Stimulated activated CD4-positive, alpha-beta T cell treated with anti-CD3 and anti-CD28 coated beads, Interleukin-2, amount 100 ng/mL, for 24 hours (primary cell): Measurements from ENCODE around the gene ST3GAL5.
"Not testable (repeated sequence)": the region's sequence is repeated elsewhere in the genome, so short reads cannot be mapped to it uniquely, and the experiment has no call there.

ENCODE experiments used
- DNase-seq, 2 donors: peaks; one replicate each; pipeline ENCODE4 v3.0.0-alpha.2; 2020

Gene ST3GAL5

DNA sequence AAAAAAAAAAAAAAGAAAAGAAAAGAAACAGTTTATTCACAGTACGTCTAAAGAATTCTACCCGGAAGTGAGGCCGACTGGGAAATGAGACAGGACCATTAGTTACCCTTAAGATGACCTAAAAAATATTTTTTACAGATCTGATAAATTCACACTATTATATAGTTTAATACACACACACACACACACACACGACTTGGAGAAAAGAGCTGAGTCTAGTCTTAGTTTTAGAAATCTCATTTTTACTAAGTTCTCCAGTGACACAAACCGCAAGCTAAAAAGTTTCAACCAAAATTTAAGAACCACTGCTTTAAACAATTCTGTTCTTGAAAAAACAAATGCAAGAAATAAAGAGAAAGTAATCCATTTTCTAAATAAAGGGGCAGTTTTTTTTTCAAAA, 27.1 kb downstream of the ST3GAL5 start:
- DNase-seq: no peak

GRCh38 chr2:85861180-85861579, 27.6 kb downstream of the ST3GAL5 start:
- no peak for DNase-seq

DNA sequence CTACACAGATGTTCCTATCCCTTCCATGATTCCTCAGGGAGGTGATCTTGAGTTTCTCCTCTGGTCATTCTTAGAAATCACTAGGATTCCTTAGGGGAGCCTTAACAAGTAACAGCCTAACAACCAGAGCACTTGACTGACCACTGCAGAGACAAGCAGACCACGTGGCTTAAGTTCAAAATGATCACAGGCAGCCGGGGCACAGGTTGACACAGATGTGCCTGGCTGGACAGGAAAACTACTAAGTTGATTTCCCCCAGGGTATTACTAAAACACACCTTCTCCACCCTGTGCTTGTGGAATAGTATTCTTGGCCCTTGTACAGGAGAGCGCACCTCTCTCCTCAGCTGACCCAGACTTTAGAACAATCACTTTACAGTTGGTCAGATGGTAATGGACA, 29.9 kb downstream of the ST3GAL5 start:
- peak in 1 of 2 donors; percentile 9 for DNase-seq

GRCh38 chr2:85854897-85855296, 33.9 kb downstream of the ST3GAL5 start:
- DNase-seq: no peak

DNA sequence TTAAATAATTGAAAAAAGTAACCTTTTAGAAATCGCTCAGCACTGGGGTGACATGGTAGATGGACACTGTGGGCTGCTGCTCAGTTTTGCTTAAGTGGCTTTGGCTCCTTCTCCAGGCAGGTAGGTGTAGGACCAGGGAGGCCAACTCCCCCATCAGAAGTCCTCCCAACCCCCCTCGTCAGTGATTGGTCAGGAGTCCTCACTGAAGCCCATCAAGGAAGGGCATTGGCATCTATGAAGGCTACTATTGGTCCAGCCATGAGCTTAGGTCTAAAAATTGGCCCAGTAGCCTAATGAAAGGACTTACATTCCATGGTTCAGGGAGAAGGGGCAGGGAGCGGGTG, 34.7 kb downstream of the ST3GAL5 start:
- peak in 1 of 2 donors; percentile 31 for DNase-seq

DNA sequence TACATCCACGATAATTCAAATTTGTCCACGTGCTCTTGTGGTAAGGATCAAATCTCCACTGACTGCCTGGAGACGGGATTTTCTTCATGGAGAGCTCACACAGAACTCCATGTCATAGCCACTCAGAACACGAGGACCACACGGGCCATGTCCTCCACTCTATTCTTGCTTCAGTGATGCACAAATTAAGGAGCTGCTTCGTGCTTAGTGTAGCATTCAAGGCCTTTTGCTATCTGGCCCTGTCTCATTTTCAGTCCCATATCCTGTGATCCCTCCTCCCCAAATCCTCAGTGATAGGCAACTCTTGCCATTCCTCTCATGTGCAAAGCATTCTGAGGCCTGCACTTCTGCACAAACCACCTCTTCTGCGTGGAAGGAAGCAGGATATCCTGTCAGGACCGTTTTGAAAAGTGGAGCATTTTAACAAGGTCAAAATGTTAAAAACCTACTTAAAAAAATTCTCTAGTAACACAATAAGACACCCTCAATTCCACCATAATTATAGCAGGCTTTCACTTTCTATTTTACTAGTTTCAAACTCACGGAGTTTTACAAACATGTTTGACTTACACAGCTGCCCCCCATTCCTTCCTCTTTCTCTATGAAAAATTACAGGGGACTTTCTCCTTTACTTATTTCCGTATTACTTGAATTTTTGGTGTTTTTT, 35.2 kb downstream of the ST3GAL5 start:
- DNase-seq: no peak

DNA sequence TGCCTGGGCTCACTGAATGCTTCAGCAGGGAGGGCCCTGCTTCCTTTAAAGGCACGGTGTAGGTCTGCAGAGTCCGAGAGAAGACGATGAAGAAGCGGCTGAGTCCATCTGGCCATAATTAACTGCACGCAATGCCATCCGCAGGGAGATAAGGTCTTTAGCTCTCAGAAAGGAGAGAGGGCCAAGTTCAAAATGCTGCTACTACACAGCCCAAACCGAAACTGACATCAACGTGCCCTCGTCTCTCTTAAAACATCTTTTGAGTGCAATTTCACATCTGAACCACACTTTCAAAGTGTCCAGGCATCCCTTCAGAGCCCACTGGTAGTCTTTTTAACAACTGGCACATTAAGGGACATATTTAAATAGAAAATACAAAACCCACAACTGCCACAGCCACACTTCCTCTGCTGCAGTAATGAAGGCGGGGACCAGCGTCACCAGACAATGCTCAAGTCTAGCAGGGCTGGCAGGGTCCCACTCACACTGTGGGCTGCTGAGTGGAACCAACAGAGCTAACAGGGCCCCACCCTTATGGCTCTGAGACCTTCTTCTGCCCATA, 35.8 kb downstream of the ST3GAL5 start:
- DNase-seq: peak; percentile 57 to 63

DNA sequence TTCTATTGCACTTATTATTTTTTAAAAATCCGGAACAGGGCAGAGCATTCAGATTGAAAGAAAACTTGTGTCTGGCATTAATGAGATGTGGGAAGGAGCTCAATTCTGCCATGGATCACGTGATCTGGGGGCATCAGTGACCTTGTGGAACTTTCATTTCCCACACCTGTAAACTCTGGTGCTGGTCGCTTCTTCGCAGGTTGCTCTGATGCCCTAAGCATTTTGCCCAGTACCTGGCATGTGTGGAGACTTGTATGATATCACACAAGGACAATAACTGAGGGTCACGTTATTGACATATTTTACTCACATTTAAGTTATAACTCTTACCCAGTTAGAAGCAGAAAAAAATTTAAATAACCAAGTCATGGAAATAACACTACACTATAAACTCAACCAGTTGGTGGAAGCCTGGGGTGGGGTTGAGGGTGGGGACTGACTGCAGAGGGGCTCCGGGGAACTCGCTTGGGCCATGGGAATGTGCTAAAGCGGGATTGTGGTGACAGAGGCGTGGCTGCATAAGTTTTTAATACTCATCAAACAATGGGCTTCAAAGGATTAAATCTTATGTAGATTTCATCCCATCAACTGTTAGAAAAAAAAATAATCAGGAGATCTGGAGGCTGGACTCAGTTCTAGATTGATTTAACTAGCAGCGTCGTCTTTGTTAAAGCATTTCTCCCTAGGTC, 36.5 kb downstream of the ST3GAL5 start:
- no peak for DNase-seq

- DNase-seq: peak; percentile 24 to 30
Measured at GRCh38 chr2:85851253-85852151, 37.3 kb downstream of the ST3GAL5 start.

GRCh38 chr2:85850451-85850850, 38.3 kb downstream of the ST3GAL5 start:
- DNase-seq: no peak

DNA sequence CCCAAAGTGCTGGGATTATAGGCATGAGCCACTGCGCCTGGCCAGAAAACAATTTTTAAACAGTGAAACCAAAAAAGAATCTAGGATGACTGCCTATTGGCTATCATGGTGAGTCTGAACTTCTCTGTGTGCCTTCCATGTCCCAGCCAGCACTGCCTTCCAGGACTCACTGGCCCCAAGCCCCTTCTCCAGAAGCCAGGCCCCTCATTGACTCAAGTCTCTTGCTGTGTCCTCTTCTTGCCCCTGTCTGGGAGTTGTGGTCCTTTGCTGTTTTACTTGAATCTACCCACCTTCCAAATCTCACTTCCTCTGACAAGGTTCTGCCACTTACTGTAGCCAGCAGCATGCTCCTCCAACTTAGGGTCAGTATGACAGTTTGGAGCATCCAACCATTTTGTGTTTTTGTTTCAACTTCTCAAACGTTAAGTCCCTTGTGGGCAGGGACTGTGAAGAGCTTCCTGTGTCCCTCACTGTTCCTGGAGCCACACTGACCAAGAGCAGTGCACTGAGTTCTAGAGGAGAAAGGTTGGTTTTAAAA, 41.7 kb downstream of the ST3GAL5 start:
- no peak for DNase-seq

- no peak for DNase-seq
Measured at GRCh38 chr2:85846411-85846810, 42.4 kb downstream of the ST3GAL5 start.

- no peak for DNase-seq
Measured at GRCh38 chr2:85844486-85844885, 44.3 kb downstream of the ST3GAL5 start.

DNA sequence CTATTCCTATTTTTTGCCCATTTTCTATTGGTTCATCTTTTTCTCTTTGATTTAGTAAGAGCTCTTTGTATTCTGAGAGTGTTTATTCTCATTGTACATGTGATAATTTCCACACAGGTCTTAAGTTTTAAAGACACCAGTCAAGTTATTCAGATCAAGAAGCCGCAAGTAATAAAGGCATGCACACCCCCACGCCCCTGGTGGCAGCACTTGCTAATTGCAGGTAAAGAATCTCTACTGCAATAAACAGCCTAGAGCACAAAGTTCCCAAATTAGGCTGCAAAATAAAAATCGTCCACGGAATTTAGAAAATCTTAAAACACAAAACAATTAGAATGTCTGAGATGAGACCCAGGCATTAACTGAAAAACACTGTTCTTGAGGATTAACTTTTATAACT, 45.2 kb downstream of the ST3GAL5 start:
- peak; percentile 58 to 68 for DNase-seq

DNA sequence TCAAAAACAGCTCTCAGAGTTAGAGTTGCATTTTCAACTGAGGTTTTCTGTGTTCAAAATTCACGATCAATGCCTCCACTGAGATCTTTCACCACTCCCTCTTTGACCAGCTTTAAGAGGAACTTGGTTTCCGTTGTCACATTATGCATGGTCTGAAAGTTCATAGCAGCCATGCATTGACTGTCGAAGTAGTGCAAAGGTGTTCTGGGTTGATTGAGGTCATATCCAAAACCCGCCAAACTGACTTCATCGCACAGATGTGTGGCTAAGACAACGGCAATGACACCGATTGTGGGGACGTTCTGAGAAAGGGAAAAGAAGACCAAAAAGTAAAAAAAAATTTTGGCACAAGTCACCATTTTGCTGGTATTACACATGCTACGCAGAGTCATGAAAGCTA, 48.7 kb downstream of the ST3GAL5 start:
- DNase-seq: no peak

DNA sequence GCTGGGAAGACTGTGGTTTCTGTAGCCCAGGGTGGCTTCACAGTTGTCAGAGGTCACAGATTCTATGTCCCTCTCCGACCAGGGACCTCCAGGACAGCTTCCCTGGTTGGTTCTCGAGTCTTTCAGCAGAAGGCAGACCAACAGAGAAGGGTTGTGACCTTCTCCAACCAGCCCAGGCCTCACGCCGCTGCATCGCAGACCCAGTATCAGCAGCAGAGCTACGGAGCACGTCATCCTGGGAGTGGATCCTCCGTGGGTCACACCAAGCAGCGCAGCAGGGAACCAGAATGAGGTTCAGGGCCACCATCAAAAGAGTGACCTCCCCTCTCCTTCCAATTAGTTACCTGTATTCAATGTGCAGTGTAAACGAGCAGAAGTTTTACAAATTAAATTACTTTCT, 49.3 kb downstream of the ST3GAL5 start:
- no peak for DNase-seq

DNA sequence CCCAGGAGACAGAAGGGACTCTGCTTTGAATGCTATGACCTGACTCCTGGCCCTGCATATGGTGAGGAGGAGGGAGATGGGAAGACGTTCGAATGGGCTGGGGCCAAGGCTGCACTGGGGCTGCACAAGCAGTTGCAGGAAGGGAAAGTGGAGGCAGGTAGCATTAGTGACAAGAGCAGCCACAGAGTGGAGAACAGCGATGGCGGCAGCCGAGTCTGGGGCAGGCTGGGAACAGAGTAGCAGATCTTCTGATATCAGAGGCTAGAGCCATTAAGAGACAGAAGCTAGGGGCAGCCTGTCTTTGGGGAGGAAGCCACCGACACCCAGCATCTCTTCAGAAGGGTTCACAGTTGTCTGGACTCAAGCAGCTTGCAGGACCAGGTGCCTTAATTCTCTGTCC, 50.1 kb downstream of the ST3GAL5 start:
- DNase-seq: no peak

- no peak for DNase-seq
Measured at GRCh38 chr2:85838181-85838580, 50.6 kb downstream of the ST3GAL5 start.

DNA sequence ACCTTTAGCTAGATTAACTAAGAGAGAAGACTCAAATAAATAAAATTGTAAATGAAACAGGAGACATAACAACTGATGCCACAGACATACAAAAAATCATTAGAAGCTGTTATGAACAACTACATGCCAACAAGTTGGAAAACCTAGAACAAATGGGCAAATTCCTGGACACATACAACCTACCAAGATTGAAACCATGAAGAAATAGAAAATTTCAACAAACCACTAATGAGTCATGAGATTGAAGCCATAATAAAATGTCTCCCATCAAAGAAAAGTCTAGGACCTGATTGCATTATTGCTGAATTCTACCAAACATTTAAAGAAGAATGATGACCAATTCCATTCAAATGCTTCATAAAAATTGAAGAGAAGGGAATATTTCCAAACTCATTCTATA, 54.3 kb downstream of the ST3GAL5 start:
- no peak for DNase-seq

DNA sequence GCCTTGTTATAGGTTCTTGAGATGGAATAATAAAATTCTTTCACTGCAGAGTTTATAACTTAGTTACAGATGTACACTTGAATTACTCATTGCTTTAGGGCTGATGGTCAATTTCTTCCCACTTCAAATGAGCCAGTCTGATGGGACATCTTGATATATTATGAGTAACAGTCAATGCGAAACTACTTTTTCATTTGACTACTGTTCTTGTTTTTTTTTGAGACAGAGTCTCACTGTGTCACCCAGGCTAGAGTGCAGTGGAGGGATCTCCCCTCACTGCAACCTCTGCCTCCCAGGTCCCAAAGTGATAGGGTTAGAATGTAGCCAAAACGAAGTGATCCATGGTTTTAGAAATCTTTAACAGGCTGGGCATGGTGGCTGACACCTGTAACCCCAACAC, 57.1 kb downstream of the ST3GAL5 start:
- DNase-seq: no peak

GRCh38 chr2:85830645-85831044, 58.1 kb downstream of the ST3GAL5 start:
- no peak for DNase-seq

DNA sequence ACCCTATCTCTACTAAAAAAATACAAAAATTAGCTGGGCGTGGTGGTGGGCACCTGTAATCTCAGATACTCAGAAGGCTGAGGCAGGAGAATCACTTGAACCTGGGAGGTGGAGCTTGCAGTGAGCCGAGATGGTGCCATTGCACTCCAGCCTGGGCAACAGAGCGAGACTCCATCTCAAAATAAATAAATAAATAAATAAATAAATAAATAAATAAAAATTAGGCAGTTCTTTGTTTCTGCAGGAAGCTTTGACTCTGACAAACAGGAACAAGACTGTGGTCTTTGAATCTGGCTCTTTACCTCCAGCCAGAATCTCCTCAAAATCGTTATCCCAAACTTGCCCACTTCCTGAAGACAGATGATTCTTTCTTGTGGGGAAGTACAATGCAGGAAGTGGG, 59.4 kb downstream of the ST3GAL5 start:
- DNase-seq: not testable (repeated sequence)

- DNase-seq: no peak
Measured at GRCh38 chr2:85828725-85829124, 60.1 kb downstream of the ST3GAL5 start.
